Immature natural killer cell (primary cell): ENCODE data around the gene TCF4. TPM values are rescaled to one million over a fixed set of nuclear protein-coding genes. Genes with fewer than 3 reads are reported as not detected.

Experiments used
- DNase-seq, 3 donors: peaks; one replicate each; pipeline ENCODE4 v3.0.0; 2022; ENCODE audit warnings: mixed read lengths in 1 of 3
- H3K27ac Mint-ChIP-seq, 6 donors: one replicate each; pipeline ENCODE4 v1.8.0; 2020; ENCODE audit warnings: mixed read lengths in 6 of 6, mild to moderate bottlenecking in 5 of 6, inconsistent platforms in 4 of 6, moderate library complexity in 3 of 6
- H3K27me3 Mint-ChIP-seq, 3 donors: one replicate each; pipeline ENCODE4 v1.8.0; 2020 to 2021; ENCODE audit warnings: low read depth in 3 of 3, mild to moderate bottlenecking in 3 of 3, mixed read lengths in 3 of 3, moderate library complexity in 3 of 3, inconsistent platforms in 1 of 3
- H3K36me3 Mint-ChIP-seq, 3 donors: one replicate each; pipeline ENCODE4 v1.8.0; 2020; ENCODE audit warnings: mixed read lengths in 3 of 3, inconsistent platforms in 2 of 3, mild to moderate bottlenecking in 2 of 3
- H3K4me1 Mint-ChIP-seq, 2 donors: one replicate each; pipeline ENCODE4 v1.8.0; 2020; ENCODE audit warnings: inconsistent platforms in 2 of 2, mild to moderate bottlenecking in 2 of 2, mixed read lengths in 2 of 2, moderate library complexity in 1 of 2
- H3K4me3 Mint-ChIP-seq, 5 donors: one replicate each; pipeline ENCODE4 v1.8.0; 2020; ENCODE audit warnings: mild to moderate bottlenecking in 5 of 5, mixed read lengths in 5 of 5, inconsistent platforms in 3 of 5, moderate library complexity in 3 of 5
- H3K9me3 Mint-ChIP-seq, 6 donors: one replicate each; pipeline ENCODE4 v1.8.0; 2020; ENCODE audit warnings: mild to moderate bottlenecking in 6 of 6, mixed read lengths in 6 of 6, inconsistent platforms in 4 of 6, moderate library complexity in 3 of 6
- polyA plus RNA-seq, 3 donors: library from polyadenylated mRNA; unstranded; fragments of 300-500 nt; fragmentation: Illumina TruSeq; gene quantifications; one replicate each; pipeline ENCODE4 v1.2.3, GENCODE V29; 2021

TCF4 gene
- polyA plus RNA-seq, 3 donors from 2014 or later = 7.7 to 28.0 (median 17.6) TPM

DNA sequence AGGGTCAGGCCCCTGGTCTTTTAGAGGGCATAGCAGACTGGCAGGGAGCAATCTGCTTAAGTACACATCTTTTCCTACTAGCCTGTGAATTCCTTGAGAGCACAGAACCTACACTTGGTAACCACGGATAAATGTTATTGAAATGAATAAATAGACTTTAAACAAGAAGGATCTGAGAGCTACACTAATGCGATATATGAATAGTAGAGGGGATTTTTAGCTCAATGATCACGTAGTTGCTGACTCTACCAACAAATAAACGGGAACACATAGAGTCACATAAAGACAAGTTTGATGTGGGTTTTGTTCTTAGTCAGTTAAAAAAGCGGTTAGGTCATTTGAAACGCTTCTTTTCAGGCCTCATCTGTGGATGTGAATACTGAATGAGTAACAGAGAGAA lies 338.4 kb downstream of the TCF4 start:
- Mint-ChIP-seq H3K27ac (no peak overlapping the region), H3K4me1 (no peaks in the 10 kb centered on the region), H3K27me3 (peaks cover 0 to 2% (median 0%) of the 10 kb centered on the region in 3 donors), H3K36me3 (peaks cover 0 to 11% (median 5%) of the 10 kb centered on the region in 3 donors), H3K4me3 (no peak overlapping the region), H3K9me3 (no peaks in the 10 kb centered on the region)
- DNase-seq = no peak

DNA sequence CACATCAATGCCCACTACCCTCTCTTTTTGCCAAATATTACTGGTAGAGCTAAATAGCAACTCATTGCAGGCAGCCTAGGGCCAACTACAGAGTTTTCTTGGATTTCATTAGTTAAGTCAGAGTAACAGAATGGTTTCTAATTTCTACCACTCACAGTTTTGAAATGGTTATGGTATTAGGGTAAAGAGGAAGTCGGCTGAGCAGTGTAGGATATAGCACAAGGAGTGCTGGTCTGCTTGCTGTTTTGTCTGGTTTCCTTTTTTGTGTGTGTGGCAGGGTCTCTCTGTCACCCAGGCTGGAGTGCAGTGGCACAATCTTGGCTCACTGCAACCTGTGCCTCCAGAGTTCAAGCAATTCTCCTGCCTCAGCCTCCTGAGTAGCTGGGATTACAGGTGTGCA lies 339.5 kb downstream of the TCF4 start:
- Mint-ChIP-seq H3K4me1 (no peaks in the 10 kb centered on the region), H3K27ac (no peak overlapping the region), H3K9me3 (no peaks in the 10 kb centered on the region), H3K27me3 (peaks cover 0 to 2% (median 0%) of the 10 kb centered on the region in 3 donors), H3K4me3 (no peak overlapping the region), H3K36me3 (peaks cover 0 to 6% (median 0%) of the 10 kb centered on the region in 3 donors)
- DNase-seq = no peak

DNA sequence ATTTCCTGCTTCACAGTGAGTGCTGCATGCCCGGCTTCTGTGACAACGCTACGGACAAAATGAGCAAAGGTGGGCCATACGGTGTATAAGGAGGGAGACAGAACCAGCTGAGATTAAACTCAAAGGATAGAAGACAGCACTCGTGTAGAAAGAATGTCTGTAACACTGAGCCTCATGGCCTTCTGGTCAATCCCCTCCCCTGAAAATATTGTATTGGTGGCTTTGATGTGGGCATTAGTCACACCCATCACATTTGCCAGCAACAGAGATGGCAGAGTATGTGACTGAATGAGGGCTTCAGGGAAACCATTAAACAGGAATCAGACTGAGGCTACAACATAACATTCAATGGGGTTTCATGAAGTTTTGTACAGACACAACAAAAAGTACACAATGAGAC lies 341.0 kb downstream of the TCF4 start:
- no peak for DNase-seq
- peaks cover 0 to 6% (median 0%) of the 10 kb centered on the region in 3 donors for H3K36me3 Mint-ChIP-seq
- no peaks in the 10 kb centered on the region for H3K9me3 Mint-ChIP-seq
- no peak overlapping the region for H3K4me3 Mint-ChIP-seq
- H3K27me3 Mint-ChIP-seq = peaks cover 0 to 2% (median 0%) of the 10 kb centered on the region in 3 donors
- no peak overlapping the region for H3K27ac Mint-ChIP-seq
- no peaks in the 10 kb centered on the region for H3K4me1 Mint-ChIP-seq

DNA sequence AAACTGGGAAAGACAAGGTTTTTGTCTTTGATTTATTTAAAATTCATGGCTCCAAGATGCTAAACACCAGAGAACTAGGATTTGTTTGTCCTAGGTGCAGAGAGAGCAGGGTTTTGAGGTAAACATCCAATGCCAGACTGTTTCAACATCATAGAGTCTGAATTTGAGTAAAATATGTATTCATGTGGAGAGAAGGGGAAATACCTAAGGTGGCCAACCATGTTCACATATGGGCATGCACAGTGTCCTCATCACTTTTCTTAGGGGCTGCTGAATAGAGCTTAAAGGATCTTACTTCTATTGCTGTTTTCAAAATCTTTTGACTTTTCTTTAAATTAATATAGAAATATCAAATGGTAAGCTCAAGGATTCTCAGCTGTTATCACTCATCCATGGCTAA lies 341.7 kb downstream of the TCF4 start:
- no peaks in the 10 kb centered on the region for H3K9me3 Mint-ChIP-seq
- no peak overlapping the region for H3K4me3 Mint-ChIP-seq
- peaks cover 0 to 6% (median 0%) of the 10 kb centered on the region in 3 donors for H3K36me3 Mint-ChIP-seq
- H3K27ac Mint-ChIP-seq = no peak overlapping the region
- H3K4me1 Mint-ChIP-seq = no peaks in the 10 kb centered on the region
- H3K27me3 Mint-ChIP-seq = peaks cover 0 to 3% (median 0%) of the 10 kb centered on the region in 3 donors
- no peak for DNase-seq

- Mint-ChIP-seq H3K27me3 (peaks cover 0 to 2% (median 0%) of the 10 kb centered on the region in 3 donors), H3K4me3 (no peak overlapping the region), H3K36me3 (peaks cover 0 to 6% (median 0%) of the 10 kb centered on the region in 3 donors), H3K27ac (no peak overlapping the region), H3K9me3 (no peaks in the 10 kb centered on the region), H3K4me1 (no peaks in the 10 kb centered on the region)
- DNase-seq = no peak
These were observed 342.8 kb downstream of the TCF4 start for GRCh38 chr18:55245211-55245614.

- Mint-ChIP-seq H3K4me1 (no peaks in the 10 kb centered on the region), H3K27me3 (peaks cover 0 to 2% (median 0%) of the 10 kb centered on the region in 3 donors), H3K36me3 (peaks cover 0 to 6% (median 0%) of the 10 kb centered on the region in 3 donors)
These were observed 343.4 kb downstream of the TCF4 start for GRCh38 chr18:55244546-55244945.

DNA sequence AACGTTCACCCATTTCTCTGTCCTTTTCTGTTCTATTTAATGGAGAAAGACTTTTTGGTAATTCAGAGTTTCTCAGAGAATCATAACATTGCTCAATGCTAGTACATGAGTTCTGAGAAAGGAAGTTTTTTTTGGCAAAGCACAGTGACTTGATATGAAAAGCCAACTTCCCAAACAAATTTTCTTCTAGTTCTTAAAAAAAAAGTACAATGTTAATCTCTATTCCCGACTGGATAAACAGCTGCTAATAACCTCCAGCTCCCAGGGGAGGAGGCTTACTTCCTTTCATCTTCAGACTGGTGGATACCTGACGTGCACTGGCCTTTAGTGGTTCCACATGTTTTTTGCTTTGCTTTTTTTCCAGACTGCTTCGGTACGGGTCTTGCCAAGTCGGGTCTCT lies 344.1 kb downstream of the TCF4 start:
- Mint-ChIP-seq H3K9me3 (no peaks in the 10 kb centered on the region), H3K36me3 (peaks cover 0 to 6% (median 0%) of the 10 kb centered on the region in 3 donors)

More at GRCh38 chr18:55244546-55244945, 343.4 kb downstream of the TCF4 start:
- Mint-ChIP-seq H3K4me3 (no peak overlapping the region), H3K27ac (no peak overlapping the region), H3K9me3 (no peaks in the 10 kb centered on the region)
- no peak for DNase-seq

GRCh38 chr18:55243255-55243654 lies 344.7 kb downstream of the TCF4 start:
- Mint-ChIP-seq H3K27me3 (peaks cover 0 to 2% (median 0%) of the 10 kb centered on the region in 3 donors), H3K4me3 (no peak overlapping the region), H3K36me3 (peaks cover 0 to 6% (median 0%) of the 10 kb centered on the region in 3 donors), H3K4me1 (no peaks in the 10 kb centered on the region), H3K27ac (no peak overlapping the region), H3K9me3 (no peaks in the 10 kb centered on the region)
- no peak for DNase-seq

More for the DNA sequence above, 344.1 kb downstream of the TCF4 start:
- no peak for DNase-seq
- no peak overlapping the region for H3K4me3 Mint-ChIP-seq
- peaks cover 0 to 2% (median 0%) of the 10 kb centered on the region in 3 donors for H3K27me3 Mint-ChIP-seq
- no peak overlapping the region for H3K27ac Mint-ChIP-seq
- no peaks in the 10 kb centered on the region for H3K4me1 Mint-ChIP-seq

GRCh38 chr18:55240978-55241377 lies 347.0 kb downstream of the TCF4 start:
- Mint-ChIP-seq H3K4me1 (no peaks in the 10 kb centered on the region), H3K27ac (no peak overlapping the region), H3K4me3 (no peak overlapping the region), H3K36me3 (no peaks in the 10 kb centered on the region), H3K27me3 (peaks cover 0 to 2% (median 0%) of the 10 kb centered on the region in 3 donors), H3K9me3 (no peaks in the 10 kb centered on the region)
- DNase-seq = no peak

GRCh38 chr18:55239740-55240139 lies 348.3 kb downstream of the TCF4 start:
- H3K4me3 Mint-ChIP-seq = no peak overlapping the region
- H3K4me1 Mint-ChIP-seq = peaks cover under 1 to 3% of the 10 kb centered on the region in 2 donors
- no peaks in the 10 kb centered on the region for H3K9me3 Mint-ChIP-seq
- no peaks in the 10 kb centered on the region for H3K36me3 Mint-ChIP-seq
- H3K27ac Mint-ChIP-seq = no peak overlapping the region
- no peak for DNase-seq
- H3K27me3 Mint-ChIP-seq = peaks cover 0 to 2% (median 0%) of the 10 kb centered on the region in 3 donors

GRCh38 chr18:55237660-55238059 lies 350.3 kb downstream of the TCF4 start:
- Mint-ChIP-seq H3K27ac (no peak overlapping the region), H3K4me1 (peaks cover 1 to 6% of the 10 kb centered on the region in 2 donors)

DNA sequence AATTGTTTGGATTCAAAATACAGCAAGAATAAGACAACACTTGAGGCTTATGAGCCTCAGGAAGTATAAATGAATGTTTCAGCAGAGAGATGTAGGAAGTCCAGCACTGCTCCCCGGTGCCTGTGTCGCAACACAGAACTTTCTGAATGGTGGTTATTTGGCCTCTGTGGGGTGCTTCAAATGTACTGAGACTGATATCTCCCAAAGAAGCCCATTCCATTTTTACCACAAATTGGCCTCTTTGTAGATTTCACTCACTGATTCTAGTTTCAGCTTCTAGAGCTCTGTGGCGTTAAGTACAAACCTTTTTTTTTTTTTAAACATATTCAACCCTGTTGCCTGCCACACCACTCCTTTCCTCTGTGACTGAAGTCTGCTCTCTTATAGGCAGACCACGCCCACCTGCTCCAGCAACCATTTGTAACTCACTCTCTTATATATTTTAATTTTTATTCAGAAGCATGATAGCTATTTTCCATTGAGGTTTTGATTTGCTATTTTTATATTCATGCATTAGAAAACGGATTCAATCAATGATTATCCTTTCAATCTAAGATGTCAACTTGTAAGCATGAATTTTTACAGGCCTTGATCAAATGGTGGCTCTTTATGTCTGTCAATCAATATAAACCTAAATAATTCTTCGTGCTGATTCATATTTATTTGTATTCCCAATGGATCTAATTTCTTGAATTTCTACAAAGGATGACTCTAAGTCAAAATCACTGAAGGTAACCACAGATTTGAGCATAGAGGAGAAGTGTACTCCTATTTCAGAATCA lies 351.7 kb downstream of the TCF4 start:
- H3K4me3 Mint-ChIP-seq = no peak overlapping the region
- H3K27ac Mint-ChIP-seq = no peak overlapping the region
- peaks cover 0 to 4% (median 0%) of the 10 kb centered on the region in 3 donors for H3K36me3 Mint-ChIP-seq
- no peak for DNase-seq
- H3K27me3 Mint-ChIP-seq = no peaks in the 10 kb centered on the region
- no peaks in the 10 kb centered on the region for H3K9me3 Mint-ChIP-seq
- H3K4me1 Mint-ChIP-seq = peaks cover 1 to 6% of the 10 kb centered on the region in 2 donors

More at GRCh38 chr18:55237660-55238059, 350.3 kb downstream of the TCF4 start:
- DNase-seq = no peak
- H3K4me3 Mint-ChIP-seq = no peak overlapping the region
- H3K27me3 Mint-ChIP-seq = peaks cover 0 to 2% (median 0%) of the 10 kb centered on the region in 3 donors
- H3K9me3 Mint-ChIP-seq = no peaks in the 10 kb centered on the region
- no peaks in the 10 kb centered on the region for H3K36me3 Mint-ChIP-seq

- Mint-ChIP-seq H3K36me3 (peaks cover 0 to 5% (median 0%) of the 10 kb centered on the region in 3 donors), H3K4me3 (no peak overlapping the region), H3K27ac (no peak overlapping the region), H3K27me3 (no peaks in the 10 kb centered on the region), H3K9me3 (no peaks in the 10 kb centered on the region), H3K4me1 (peaks cover 1 to 6% of the 10 kb centered on the region in 2 donors)
- DNase-seq = no peak
These were observed 352.9 kb downstream of the TCF4 start for GRCh38 chr18:55235094-55235461.

GRCh38 chr18:55234366-55235093 lies 353.5 kb downstream of the TCF4 start:
- peaks cover 0 to 5% (median 0%) of the 10 kb centered on the region in 3 donors for H3K36me3 Mint-ChIP-seq

More at GRCh38 chr18:55234366-55235093, 353.5 kb downstream of the TCF4 start:
- Mint-ChIP-seq H3K9me3 (no peaks in the 10 kb centered on the region), H3K4me1 (peaks cover 1 to 6% of the 10 kb centered on the region in 2 donors), H3K27me3 (no peaks in the 10 kb centered on the region), H3K27ac (no peak overlapping the region), H3K4me3 (peak overlapping the region in 1 of 5 donors; percentile 24)
- peak; percentile 30 to 46 (median 41) for DNase-seq
